Measurements from ENCODE around the gene TATDN2.

DNA sequence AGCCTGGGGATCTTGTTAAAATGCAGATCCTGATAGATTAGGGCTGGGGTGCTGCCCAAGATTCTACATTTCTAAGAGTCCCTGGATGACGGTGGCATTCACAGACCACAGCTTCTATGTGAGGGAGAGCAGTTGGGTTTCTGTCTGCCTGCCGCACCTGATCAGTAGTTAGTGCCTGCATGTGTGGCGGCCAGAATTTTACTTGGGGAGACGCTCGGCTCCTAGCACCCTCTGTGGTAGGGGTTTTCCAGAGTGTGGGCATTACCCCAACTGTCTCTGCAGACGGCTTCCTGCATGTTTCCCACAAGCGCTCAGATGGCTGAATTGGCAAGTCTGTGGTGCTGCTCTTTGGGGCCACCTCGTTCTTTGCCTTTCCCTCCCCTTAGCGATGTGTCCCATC is 36.2 kb downstream of the TATDN2 start:
- TF ChIP-seq BHLHE40 (IDR thresholded peaks at IDR 0.05; ENCODE audit: borderline replicate concordance) (no peak), SP1 (IDR thresholded peaks at IDR 0.05) (no peak), SUZ12 (IDR thresholded peaks at IDR 0.05) (no peak)

Data from HEK293T (cell line).